Brain microvascular endothelial cell (primary cell): Measurements from ENCODE around the gene C1orf198.
A peak's percentile ranks its signal among the peaks of the same experiment; 100 is the strongest.

ENCODE experiments used
- DNase-seq: peaks from one replicate; pipeline ENCODE4 v3.0.0-alpha.2; 2020
- H3K27ac ChIP-seq: fragments of 250-450 bp; sonication (Bioruptor Pico); 2 replicates; pipeline ENCODE4 v1.5.1; 2020; ENCODE audit warnings: mild to moderate bottlenecking, moderate library complexity
- H3K27me3 ChIP-seq: fragments of 250-450 bp; sonication (Bioruptor Pico); replicated peaks from 2 replicates; pipeline ENCODE4 v1.5.1; 2020; ENCODE audit warnings: mild to moderate bottlenecking
- H3K36me3 ChIP-seq: fragments of 250-450 bp; sonication (Bioruptor Pico); replicated peaks from 2 replicates; pipeline ENCODE4 v1.5.1; 2020; ENCODE audit warnings: mild to moderate bottlenecking
- H3K4me3 ChIP-seq: 2 replicates; pipeline ENCODE4 v1.5.1; 2011; ENCODE audit warnings: low read depth, mild to moderate bottlenecking, control low read depth, low read length, moderate library complexity
- CTCF ChIP-seq: IDR thresholded peaks from 2 replicates; pipeline ENCODE4 v1.5.1; 2011; ENCODE audit warnings: low read depth, mild to moderate bottlenecking, moderate library complexity, low read length, control low read depth, inconsistent platforms; ENCODE audit errors: missing control alignments
- in situ Hi-C: cut with HindIII; loops from 2 replicates; pipeline ENCODE4 v1.10.0; 2017; ENCODE audit warnings: low sequenced_read_pairs, low pct_ligation_motif_present

Gene C1orf198

GRCh38 chr1:230858236-230858820 is 10.0 kb downstream of the C1orf198 start:
- no peak for TF ChIP-seq CTCF
- no peak for DNase-seq
- in situ Hi-C loops = no loop called here
- no peaks in the 10 kb centered on the region for H3K27me3 ChIP-seq
- H3K4me3 ChIP-seq = no peak overlapping the region
- H3K36me3 ChIP-seq = no peaks in the 10 kb centered on the region
- peak overlapping the region; percentile 84 for H3K27ac ChIP-seq

- Histone ChIP-seq H3K4me3 (no peak overlapping the region), H3K36me3 (peaks cover 5% of the 10 kb centered on the region), H3K27ac (peak overlapping the region; percentile 84), H3K27me3 (no peaks in the 10 kb centered on the region)
- TF ChIP-seq CTCF = no peak
- in situ Hi-C loops = no loop called here
- no peak for DNase-seq
These were observed 10.5 kb downstream of the C1orf198 start for GRCh38 chr1:230857822-230858221.

- in situ Hi-C loops = no loop called here
- H3K27me3 ChIP-seq = no peaks in the 10 kb centered on the region
These were observed 11.2 kb downstream of the C1orf198 start for GRCh38 chr1:230857077-230857476.

GRCh38 chr1:230855886-230856285 is 12.4 kb downstream of the C1orf198 start:
- Histone ChIP-seq H3K27me3 (no peaks in the 10 kb centered on the region), H3K36me3 (peaks cover 7% of the 10 kb centered on the region), H3K4me3 (no peak overlapping the region), H3K27ac (peak overlapping the region; percentile 84)
- in situ Hi-C loops = no loop called here
- no peak for TF ChIP-seq CTCF
- no peak for DNase-seq

More at GRCh38 chr1:230857077-230857476, 11.2 kb downstream of the C1orf198 start:
- Histone ChIP-seq H3K36me3 (peaks cover 7% of the 10 kb centered on the region), H3K4me3 (no peak overlapping the region), H3K27ac (peak overlapping the region; percentile 84)
- peak; percentile 77 for DNase-seq
- no peak for TF ChIP-seq CTCF

GRCh38 chr1:230854423-230854822 is 13.9 kb downstream of the C1orf198 start:
- no peak overlapping the region for H3K27ac ChIP-seq
- no peak for DNase-seq
- H3K27me3 ChIP-seq = no peaks in the 10 kb centered on the region
- H3K36me3 ChIP-seq = peaks cover 7% of the 10 kb centered on the region
- H3K4me3 ChIP-seq = no peak overlapping the region
- TF ChIP-seq CTCF = no peak
- in situ Hi-C loops = no loop called here

- Histone ChIP-seq H3K36me3 (peaks cover 7% of the 10 kb centered on the region), H3K4me3 (no peak overlapping the region), H3K27ac (no peak overlapping the region), H3K27me3 (no peaks in the 10 kb centered on the region)
- in situ Hi-C loops = no loop called here
- TF ChIP-seq CTCF = no peak
- no peak for DNase-seq
These were observed 14.6 kb downstream of the C1orf198 start for GRCh38 chr1:230853731-230854130.
